ENCODE data around the gene MYO5C. TPM values are rescaled to one million over a fixed set of nuclear protein-coding genes. Genes with fewer than 3 reads are reported as not detected.

Gene MYO5C
- total RNA-seq, 1 donor from 2014 or later, result 3.4 TPM

- no peak for ATAC-seq
- intact Hi-C loops (cut with DNase I), result no loop called here
- no peak for DNase-seq (ENCODE audit: missing footprints)
Measured at GRCh38 chr15:52144656-52145178, 150.9 kb downstream of the MYO5C start.

DNA sequence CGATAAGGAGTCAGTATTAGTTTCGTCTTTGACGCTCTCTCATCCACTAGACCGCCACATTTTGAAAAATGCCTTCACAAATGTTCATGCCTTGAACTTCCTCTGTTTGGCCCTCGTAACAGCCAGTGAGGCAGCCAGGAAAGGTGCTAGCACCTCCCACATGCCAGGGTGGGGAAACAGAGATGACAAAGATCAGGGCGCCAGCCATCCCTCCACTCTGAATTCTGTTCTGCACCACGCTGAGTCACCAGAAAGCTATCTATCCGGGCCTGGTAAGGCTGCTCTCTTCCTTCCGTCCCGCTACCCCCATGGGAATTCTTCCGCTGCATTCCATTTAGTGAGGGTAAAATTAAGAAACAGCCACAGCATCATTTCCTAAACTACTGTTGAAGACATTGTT is 151.7 kb downstream of the MYO5C start:
- intact Hi-C loops (cut with DNase I), result no loop called here
- no peak for DNase-seq (ENCODE audit: missing footprints)
- no peak for ATAC-seq

Small RNA genes lying within 50 kb of the gene (microRNA-seq; reads per million reads assigned to microRNA genes)
- gene MIR1266, result not detected

Other genes with a start within 250 kb of the MYO5C start
- gene BCL2L10, start 183.0 kb downstream of the MYO5C start, total RNA-seq, result not detected
- gene GNB5, start 104.4 kb downstream of the MYO5C start, total RNA-seq, result 10.6 TPM
- 7.9 TPM for gene MYO5A, start 233.1 kb upstream of the MYO5C start, total RNA-seq